Peyer's patch (tissue), 4 donors: Measurements from ENCODE around the gene USP4. TPM values are rescaled to one million over a fixed set of nuclear protein-coding genes. Genes with fewer than 3 reads are reported as not detected.

Experiments used
- DNase-seq, 3 donors: peaks; one replicate each; pipeline ENCODE4 v3.0.0-alpha.2; 2017 to 2019
- H3K27ac ChIP-seq, 4 donors: fragments of 200-600 bp; sonication (generic); one replicate each; pipeline ENCODE4 v1.5.1; 2016 to 2019
- H3K27me3 ChIP-seq, 2 donors: fragments of 200-600 bp; sonication (generic); one replicate each; pipeline ENCODE4 v1.5.1; 2019
- H3K36me3 ChIP-seq, 3 donors: fragments of 200-600 bp; sonication (generic); one replicate each; pipeline ENCODE4 v1.5.1; 2016 to 2019
- H3K4me1 ChIP-seq, 4 donors: fragments of 200-600 bp; sonication (generic); one replicate each; pipeline ENCODE4 v1.5.1; 2016 to 2019
- H3K4me3 ChIP-seq, 4 donors: fragments of 200-600 bp; sonication (generic); 1 replicate in 3 of 4; 2 replicates in 1 of 4; pipeline ENCODE4 v1.5.1; 2016 to 2019; ENCODE audit warnings: mild to moderate bottlenecking in 1 of 4
- H3K9me3 ChIP-seq, 4 donors: fragments of 200-600 bp; sonication (generic); one replicate each; pipeline ENCODE4 v1.5.1; 2016 to 2019; ENCODE audit warnings: mild to moderate bottlenecking in 1 of 4
- POLR2A ChIP-seq, 2 donors: fragments of 450-650 bp; IDR thresholded peaks; one replicate each; pipeline ENCODE4 v1.5.1; 2017; ENCODE audit warnings: antibody characterized with exemption in 2 of 2, mild to moderate bottlenecking in 2 of 2, moderate library complexity in 2 of 2
- total RNA-seq, 4 donors: library from RNA; depleted of rRNA; stranded (reverse); fragments of >200 nt; gene quantifications; one replicate each; pipeline ENCODE4 v1.1.0, GENCODE V29; 2016
- TF ChIP-seq, protein P1 (sequence below), 6 experiments: fragments of 450-650 bp in 4 of 6; fragments of 200-600 bp in 2 of 6; sonication (generic) in 1 of 6; IDR thresholded peaks; one replicate each; pipeline ENCODE4 v1.5.1; 2017 to 2019; ENCODE audit warnings: antibody characterized with exemption in 6 of 6, mild to moderate bottlenecking in 3 of 6, moderate library complexity in 1 of 6

The USP4 gene
- total RNA-seq, 4 donors from 2014 or later = 26.3 to 106 (median 47.5) TPM

DNA sequence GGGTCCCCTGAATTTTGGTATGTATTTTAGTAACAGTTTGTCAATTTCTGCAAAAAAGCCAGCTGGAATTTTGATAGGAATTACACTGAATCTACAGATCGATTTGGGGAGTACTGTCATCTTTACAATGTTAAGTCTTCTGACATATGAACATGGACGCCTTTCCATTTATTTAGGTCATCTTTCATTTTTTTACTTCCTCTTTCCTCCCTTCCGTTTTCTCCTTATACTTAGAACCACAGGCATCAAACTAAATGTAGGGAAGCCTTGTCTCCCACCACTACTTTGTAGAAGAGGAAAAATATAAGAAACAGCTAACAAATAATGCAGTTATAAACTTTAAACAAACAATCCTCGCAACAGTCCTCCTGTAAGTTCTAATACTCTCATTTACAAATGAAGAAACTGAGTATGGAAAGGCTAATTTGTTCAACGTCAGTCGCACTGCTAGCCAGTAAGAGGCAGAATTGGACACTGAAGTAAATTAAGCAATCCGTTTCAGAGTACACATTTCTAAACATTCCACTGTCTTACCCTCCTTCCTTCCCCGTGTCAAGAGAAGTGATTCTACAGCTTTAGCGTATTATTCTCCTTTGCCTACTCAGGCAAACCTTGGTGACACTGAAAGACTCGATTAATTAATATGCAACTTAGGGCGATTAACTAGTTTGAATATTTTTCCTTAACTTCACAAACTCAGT, 46.4 kb upstream of the USP4 start:
- DNase-seq = no peak
- no peak overlapping the region for H3K27ac ChIP-seq
- no peaks in the 10 kb centered on the region for H3K9me3 ChIP-seq
- no peaks in the 10 kb centered on the region for H3K27me3 ChIP-seq
- H3K36me3 ChIP-seq = no peaks in the 10 kb centered on the region
- H3K4me1 ChIP-seq = peaks cover 0 to 36% (median 0%) of the 10 kb centered on the region in 4 donors
- TF ChIP-seq POLR2A (IDR thresholded peaks at IDR 0.05) = no peak
- TF ChIP-seq, protein P1, sequence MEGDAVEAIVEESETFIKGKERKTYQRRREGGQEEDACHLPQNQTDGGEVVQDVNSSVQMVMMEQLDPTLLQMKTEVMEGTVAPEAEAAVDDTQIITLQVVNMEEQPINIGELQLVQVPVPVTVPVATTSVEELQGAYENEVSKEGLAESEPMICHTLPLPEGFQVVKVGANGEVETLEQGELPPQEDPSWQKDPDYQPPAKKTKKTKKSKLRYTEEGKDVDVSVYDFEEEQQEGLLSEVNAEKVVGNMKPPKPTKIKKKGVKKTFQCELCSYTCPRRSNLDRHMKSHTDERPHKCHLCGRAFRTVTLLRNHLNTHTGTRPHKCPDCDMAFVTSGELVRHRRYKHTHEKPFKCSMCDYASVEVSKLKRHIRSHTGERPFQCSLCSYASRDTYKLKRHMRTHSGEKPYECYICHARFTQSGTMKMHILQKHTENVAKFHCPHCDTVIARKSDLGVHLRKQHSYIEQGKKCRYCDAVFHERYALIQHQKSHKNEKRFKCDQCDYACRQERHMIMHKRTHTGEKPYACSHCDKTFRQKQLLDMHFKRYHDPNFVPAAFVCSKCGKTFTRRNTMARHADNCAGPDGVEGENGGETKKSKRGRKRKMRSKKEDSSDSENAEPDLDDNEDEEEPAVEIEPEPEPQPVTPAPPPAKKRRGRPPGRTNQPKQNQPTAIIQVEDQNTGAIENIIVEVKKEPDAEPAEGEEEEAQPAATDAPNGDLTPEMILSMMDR (IDR thresholded peaks at IDR 0.05) = no peak
- no peak overlapping the region for H3K4me3 ChIP-seq

DNA sequence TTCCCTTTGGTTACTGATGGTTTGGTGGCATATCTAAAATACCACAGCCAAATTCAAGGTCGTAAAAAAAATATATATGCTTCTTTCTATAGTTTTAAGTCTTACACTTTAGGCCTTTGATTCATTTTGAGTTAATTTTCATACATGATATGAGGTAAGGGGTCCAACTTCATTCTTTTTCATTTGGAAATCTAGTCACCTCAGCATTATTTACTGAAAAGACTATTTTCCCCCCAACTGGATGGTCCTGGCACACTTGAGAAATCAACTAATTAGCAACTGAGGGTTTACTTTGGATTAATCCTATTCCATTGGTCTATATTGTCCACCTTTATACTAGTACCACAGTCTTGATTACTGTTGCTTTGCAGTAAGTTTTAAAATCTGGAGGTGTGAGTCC, 45.8 kb upstream of the USP4 start:
- Histone ChIP-seq H3K36me3 (no peaks in the 10 kb centered on the region), H3K9me3 (no peaks in the 10 kb centered on the region), H3K27ac (no peak overlapping the region), H3K4me1 (peaks cover 0 to 33% (median 0%) of the 10 kb centered on the region in 4 donors), H3K27me3 (no peaks in the 10 kb centered on the region), H3K4me3 (no peak overlapping the region)
- TF ChIP-seq POLR2A (IDR thresholded peaks at IDR 0.05) = no peak
- TF ChIP-seq, protein P1 (IDR thresholded peaks at IDR 0.05) = no peak
- no peak for DNase-seq

DNA sequence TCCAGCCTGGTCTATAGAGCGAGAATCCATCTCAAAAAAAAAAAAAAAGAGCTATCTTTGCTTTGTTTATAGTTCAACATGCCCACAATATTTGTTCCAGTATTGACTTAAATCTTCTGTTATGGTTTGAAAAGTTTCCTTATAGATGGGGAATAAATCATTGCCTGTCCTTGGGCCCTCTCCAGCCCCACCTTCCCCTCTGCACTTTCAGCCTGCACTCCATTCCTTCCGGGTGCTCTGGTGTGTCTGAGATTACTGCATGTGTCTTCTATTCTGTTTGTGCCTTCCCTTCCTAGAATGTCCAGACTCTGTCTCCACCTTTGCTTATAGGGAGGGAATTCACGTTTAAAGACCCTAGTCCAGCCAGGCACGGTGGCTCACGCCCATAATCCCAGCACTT, 43.5 kb upstream of the USP4 start:
- Histone ChIP-seq H3K27ac (peak overlapping the region in 1 of 4 donors; percentile 3), H3K4me3 (no peak overlapping the region), H3K27me3 (no peaks in the 10 kb centered on the region), H3K4me1 (peaks cover 0 to 32% (median 0%) of the 10 kb centered on the region in 4 donors), H3K9me3 (no peaks in the 10 kb centered on the region), H3K36me3 (no peaks in the 10 kb centered on the region)
- DNase-seq = no peak
- TF ChIP-seq, protein P1 (IDR thresholded peaks at IDR 0.05) = no peak
- TF ChIP-seq POLR2A (IDR thresholded peaks at IDR 0.05) = no peak

DNA sequence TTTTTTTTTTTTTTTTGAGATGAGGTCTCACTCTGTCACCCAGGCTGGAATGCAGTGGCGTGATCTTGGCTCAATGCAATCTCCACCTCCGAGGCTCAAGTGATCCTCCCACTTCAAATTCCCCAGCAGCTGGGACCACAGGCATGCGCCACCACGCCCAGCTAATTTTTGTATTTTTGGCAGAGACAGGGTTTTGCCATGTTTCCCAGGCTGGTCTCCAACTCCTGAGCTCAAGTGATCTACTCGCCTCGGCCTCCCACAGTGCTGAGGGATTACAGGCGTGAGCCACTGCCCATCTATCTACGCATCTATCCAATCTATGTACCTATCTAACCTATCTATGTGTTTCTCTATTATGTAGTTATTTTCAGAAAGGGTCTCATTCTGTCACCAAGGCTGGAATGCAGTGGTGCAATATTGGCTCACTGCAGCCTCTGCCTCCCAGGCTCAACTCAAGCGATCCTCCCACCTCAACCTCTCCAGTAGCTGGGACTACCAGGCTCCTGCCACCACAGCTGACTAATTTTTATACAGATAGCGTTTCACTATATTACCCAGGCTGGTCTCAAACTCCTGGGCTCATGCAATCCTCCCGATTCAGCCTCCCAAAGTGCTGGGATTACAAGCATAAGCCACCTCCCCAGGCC, 38.5 kb upstream of the USP4 start:
- no peak for TF ChIP-seq POLR2A (IDR thresholded peaks at IDR 0.05)
- TF ChIP-seq, protein P1 (IDR thresholded peaks at IDR 0.05) = no peak
- H3K4me1 ChIP-seq = peaks cover 0 to 12% (median 0%) of the 10 kb centered on the region in 4 donors

DNA sequence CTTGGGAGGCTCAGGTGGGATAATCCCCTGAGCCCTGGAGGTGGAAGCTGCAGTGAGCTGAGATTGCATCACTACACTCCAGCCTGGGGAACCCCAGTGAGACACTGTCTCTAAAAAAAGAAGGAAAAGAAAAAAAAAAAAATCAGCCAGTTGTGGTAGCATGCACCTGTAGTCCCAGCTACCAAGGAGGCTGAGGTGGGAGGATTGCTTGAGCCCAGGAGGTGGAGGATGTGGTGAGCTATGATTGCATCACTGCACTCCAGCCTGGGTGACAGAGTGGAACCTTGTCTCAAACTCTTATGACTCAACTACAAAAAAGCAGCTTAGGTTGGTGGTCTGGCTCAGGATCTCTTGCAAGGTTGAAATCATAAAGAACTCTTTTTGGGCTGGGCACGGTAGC, 37.6 kb upstream of the USP4 start:
- Histone ChIP-seq H3K36me3 (peaks cover 0 to 31% (median 0%) of the 10 kb centered on the region in 3 donors), H3K4me3 (no peak overlapping the region), H3K9me3 (no peaks in the 10 kb centered on the region), H3K27ac (no peak overlapping the region), H3K4me1 (peaks cover 0 to 8% (median 0%) of the 10 kb centered on the region in 4 donors), H3K27me3 (no peaks in the 10 kb centered on the region)
- no peak for TF ChIP-seq POLR2A (IDR thresholded peaks at IDR 0.05)
- TF ChIP-seq, protein P1 (IDR thresholded peaks at IDR 0.05) = no peak
- no peak for DNase-seq

More for the DNA sequence above, 38.5 kb upstream of the USP4 start:
- DNase-seq = peak in 1 of 3 donors; percentile 49
- Histone ChIP-seq H3K27ac (no peak overlapping the region), H3K4me3 (no peak overlapping the region), H3K27me3 (no peaks in the 10 kb centered on the region), H3K36me3 (peaks cover 0 to 22% (median 0%) of the 10 kb centered on the region in 3 donors), H3K9me3 (no peaks in the 10 kb centered on the region)
